HG03575 (cell line): ENCODE results near the gene GTPBP2.

Source experiments
- ATAC-seq: cut with Tn5 transposase; IDR thresholded peaks from one replicate; pipeline ENCODE4 v1.9.1; 2021; ENCODE audit not compliant: unreplicated experiment, insufficient number of reproducible peaks, low FRiP score; ENCODE audit errors: extremely low read depth

GTPBP2 gene

DNA sequence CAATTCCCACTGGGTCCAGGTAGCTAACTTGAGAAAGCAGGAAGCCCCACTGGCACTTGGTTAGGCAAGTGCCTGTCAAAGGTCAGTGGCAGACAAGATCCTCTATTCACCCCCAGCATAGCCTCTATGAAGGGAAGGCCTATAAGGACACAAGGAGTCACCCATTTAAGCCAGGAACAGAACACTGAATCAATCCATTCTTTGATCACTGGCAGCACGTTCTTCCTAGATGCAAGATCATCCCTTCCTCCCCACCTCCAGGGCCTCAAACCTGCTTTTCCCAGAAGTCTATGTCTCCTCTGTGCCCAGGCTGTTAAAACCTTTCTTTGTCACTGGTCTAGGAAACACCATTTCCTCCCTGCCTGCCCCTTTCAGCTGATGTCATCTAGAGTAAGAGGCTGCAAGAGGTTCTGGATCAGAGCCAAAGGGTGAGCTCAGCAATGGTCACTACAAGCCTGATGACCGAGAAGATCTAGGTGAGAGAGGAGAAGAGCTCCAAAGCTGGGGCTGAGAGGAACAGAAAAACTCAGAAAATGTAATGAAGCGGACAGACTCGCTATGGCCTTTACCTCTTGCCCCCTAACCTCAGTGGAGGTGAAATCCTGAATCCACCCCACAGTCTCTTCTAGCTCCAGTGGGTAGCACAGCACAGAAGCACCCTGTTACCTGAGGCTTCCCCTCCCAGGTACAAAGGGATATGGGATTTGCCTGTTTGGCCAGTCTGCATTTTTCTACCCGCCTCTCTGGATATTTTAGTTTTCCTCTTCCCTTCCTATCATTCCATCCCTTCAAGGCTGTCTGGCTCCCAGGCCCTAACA, 1.8 kb downstream of the GTPBP2 start:
- ATAC-seq, result no peak

- no peak for ATAC-seq
Observed at GRCh38 chr6:43625393-43625992, 3.6 kb downstream of the GTPBP2 start.

DNA sequence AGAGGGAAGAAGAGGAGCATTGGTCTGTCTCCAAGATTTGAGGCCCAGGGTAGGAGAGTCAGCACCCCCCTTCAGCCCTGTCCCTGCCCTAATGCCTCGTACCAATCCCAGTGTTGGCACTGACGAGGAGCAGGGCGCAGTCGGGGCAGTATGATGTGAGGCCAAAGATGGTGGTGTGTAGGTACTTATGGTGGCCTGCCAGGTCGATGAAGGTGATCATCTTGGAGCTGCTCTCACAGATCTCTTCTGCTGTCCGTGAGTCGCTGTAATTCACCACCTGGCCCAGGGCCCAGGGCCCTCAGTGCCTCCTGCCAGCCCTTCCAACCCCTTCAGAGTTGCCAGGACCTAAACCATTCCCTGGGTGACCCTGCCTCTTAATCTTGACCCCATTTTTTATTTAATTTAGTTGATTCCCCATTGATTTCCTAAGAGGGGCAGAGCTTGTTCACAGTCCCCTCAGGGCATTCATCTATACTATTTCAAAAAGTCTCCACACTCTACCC, 4.2 kb downstream of the GTPBP2 start:
- no peak for ATAC-seq

DNA sequence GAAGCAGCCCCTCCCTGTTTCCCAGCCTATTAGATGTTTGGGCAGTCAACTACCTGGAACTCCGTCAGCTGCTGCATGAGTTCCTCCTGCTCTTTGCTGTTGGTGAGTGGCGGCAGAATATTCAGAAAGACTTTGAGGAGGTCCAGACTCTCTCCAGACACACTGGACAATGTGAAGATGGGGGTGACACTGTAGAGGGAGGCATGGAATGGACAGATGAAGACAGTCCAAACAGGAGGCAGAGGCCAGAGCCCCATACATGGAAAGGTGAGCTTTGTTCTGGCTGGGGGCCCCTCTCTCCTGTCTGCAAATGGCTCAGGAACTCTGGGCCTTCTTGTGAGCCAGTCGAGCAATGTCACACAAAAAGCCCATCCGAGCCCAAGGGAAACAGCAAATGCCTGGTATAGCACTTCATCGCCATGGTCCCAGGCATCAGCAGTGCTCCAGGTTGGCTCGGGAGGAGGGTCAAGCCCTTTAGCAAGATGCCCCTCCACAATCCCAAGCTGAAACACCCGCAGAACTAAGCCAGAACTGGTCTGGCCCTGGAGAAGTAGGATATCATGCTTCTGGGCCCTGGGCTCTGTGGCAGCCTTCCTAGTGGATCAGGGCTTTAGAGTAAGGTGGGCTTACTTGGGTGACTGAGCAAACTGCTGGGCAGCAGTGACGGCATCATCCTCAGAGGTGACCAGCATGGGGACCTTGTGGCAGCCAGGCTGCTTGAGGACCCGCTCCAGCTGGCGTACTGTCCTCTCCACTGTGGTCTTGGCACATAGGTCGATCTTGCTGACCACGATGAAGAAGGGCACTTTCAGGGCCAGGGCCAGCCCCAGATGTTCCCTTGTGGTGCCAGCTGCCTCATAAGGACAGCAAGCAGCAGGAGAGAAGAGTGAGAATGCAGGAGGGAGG, 4.9 kb downstream of the GTPBP2 start:
- no peak for ATAC-seq

- ATAC-seq, result no peak
Observed at GRCh38 chr6:43622541-43622940, 6.5 kb downstream of the GTPBP2 start.

GRCh38 chr6:43621836-43622180, 7.3 kb downstream of the GTPBP2 start:
- no peak for ATAC-seq

DNA sequence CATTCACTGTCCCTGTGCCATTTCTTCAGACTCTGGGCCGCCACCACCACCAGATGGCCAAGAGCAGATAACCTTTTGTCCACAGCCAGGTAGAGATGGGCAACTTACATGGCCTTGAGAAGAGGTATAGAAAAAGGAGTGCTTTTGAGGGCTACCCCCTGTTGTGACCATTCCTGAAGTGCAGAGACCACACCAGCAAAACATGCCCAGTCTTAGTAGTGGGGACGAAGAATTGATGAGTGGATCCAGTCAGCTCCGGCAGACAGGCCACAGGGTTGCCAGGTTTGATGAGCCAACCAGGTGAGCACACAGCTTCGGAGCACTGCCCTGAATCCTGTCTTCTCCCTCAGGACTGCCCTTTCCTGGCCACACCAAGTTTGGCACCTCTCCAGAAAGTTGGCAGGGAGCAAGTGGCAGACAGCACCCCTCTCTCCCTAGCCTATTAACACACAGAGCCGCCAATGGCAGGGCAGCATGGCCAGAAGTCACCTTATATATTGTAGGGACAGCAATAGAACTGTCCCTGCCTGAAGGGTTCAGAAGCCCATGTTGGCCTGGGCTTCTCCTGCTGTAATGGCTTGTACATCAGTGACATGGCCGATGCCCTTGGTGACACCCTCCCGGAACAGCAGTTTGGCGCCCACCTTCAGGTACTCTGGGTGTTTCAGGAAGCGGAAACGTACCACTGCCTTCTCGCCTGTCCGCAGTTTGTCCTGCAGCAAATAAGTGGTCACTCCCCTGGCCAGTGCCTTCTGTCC, 7.8 kb downstream of the GTPBP2 start:
- ATAC-seq, result no peak

GRCh38 chr6:43616725-43617472, 12.2 kb downstream of the GTPBP2 start:
- ATAC-seq, result no peak

- no peak for ATAC-seq
Observed at GRCh38 chr6:43614396-43614730, 14.7 kb downstream of the GTPBP2 start.

GRCh38 chr6:43613721-43614395, 15.2 kb downstream of the GTPBP2 start:
- no peak for ATAC-seq

- no peak for ATAC-seq
Observed at GRCh38 chr6:43610431-43610830, 18.6 kb downstream of the GTPBP2 start.

- ATAC-seq, result no peak
Observed at GRCh38 chr6:43609402-43609801, 19.7 kb downstream of the GTPBP2 start.

DNA sequence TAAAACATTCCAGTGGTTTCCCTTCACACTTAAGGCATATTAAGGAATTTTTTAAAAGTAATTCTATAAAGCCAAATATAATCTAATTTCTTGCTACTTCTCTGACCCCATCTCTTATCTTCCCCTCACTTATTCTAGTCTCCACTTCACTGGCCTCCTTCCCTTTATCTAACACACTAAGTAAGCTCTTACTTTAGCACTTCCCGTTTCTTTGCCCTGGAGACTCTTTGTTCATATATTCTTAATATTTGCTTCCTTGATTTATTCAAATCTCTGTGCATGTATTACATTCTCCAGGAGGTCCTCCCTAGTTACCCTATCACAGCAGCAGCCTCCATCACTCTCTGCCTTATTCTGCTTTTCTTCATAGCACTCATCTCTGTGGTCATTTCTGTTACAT, 20.3 kb downstream of the GTPBP2 start:
- no peak for ATAC-seq

- no peak for ATAC-seq
Observed at GRCh38 chr6:43608310-43608763, 20.7 kb downstream of the GTPBP2 start.

GRCh38 chr6:43606019-43606418, 23.0 kb downstream of the GTPBP2 start:
- no peak for ATAC-seq

DNA sequence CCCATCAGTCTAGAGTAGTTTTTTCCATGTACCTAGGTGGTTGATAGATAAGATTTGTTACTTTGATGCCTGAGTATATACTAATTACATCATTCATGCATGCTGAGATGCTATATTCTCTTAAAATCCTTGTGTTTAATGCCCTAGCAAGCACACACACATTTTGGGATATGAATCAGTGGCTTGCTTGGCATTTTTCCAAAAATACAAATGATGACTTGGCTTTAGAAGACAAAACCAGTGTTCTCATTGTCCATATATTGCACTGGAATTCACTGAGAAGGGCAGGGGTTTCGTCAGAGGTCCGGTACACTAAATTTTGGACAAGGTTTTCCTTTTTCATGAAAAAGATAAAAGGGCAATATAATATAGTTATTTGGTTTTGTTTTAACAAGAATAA, 24.9 kb downstream of the GTPBP2 start:
- no peak for ATAC-seq

DNA sequence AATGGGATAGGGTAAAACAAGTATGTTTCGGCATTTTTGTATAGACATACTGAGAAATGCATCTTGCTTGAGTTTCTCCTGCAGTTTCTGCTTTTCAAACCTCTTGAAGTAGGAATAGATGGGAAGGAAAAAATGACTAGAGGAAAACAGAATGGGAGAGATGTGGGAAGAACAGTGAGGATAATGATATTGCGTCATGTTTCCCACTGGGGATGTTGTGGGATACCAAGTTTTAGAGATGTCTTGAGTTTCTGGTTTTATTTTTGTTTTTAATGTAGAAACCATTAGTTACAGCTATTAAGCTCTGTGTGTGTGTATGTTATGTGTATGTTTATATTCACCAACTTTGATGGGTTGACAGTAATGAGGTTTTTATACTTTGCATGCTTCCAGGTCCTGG, 28.5 kb downstream of the GTPBP2 start:
- no peak for ATAC-seq

- ATAC-seq, result no peak
Observed at GRCh38 chr6:43593938-43594337, 35.1 kb downstream of the GTPBP2 start.
